ENCODE results near the gene NPM3. TPM values are rescaled to one million over a fixed set of nuclear protein-coding genes. Genes with fewer than 3 reads are reported as not detected.

The NPM3 gene
- total and polyA plus RNA-seq, 2 of the 8 experiments (the other 6 are each of a cell fraction or from before 2014, with no cell fraction given) = 127 to 175 TPM

- TF ChIP-seq CHD7 (IDR thresholded peaks at IDR 0.05; ENCODE audit: insufficient replicate concordance, low read length) (no peak), TAF7 (optimal IDR thresholded peaks at IDR 0.05; ENCODE audit: borderline replicate concordance, low read depth, low read length) (no peak), PHF8 (conservative IDR thresholded peaks at IDR 0.05; ENCODE audit: low read depth, low read length) (no peak)
These were observed 1.6 kb downstream of the NPM3 start (continued) for GRCh38 chr10:101781655-101781983.

Measured in H1 (cell line).